AG20443 (cell line): Measurements from ENCODE around the gene MRPL55.
A peak's percentile ranks its signal among the peaks of the same experiment; 100 is the strongest.

Experiments used
- DNase-seq: peaks from one replicate; pipeline ENCODE4 v3.0.0; 2012; ENCODE audit warnings: low spot score, mixed read lengths

The MRPL55 gene

DNA sequence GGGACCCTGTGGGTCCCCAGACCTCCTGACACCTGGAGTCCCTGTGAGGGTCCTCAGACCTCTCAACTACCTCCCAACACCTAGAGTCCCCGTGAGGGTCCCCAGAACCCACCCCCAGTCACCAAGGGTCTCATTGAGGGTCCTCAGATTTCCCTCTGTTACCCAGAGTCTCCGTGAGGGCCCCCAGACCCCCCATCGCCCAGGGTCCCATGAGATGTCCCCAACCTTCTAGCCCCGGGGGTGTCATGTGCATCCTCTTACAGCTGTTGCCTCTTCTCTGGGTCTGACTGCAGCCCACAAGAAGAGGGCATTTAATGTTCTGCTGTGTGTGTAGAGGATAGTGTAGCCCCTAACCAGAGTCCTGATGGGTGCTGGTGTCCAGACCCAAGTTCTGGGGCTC is 38.7 kb upstream of the MRPL55 start:
- DNase-seq, result no peak

DNA sequence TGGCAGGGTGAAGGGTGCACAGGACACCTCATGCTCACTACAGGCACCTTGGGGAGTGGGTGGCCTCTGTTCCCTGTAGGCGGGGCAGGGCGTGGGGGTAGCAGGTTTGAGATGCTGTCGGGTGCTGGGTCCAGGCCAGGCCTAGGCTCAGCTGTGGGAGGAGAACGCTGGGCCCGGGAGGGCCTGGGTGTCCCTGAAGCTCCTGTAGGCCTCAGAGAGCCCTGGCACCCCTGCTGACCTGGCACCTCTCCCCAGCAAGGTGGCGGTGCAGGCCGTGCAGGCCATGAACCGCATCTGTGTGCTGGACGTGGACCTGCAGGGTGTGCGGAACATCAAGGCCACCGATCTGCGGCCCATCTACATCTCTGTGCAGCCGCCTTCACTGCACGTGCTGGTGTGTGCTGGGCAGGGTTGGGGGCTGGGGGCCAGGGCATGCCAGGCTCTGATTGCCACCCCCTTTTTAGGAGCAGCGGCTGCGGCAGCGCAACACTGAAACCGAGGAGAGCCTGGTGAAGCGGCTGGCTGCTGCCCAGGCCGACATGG is 38.1 kb upstream of the MRPL55 start:
- no peak for DNase-seq

DNA sequence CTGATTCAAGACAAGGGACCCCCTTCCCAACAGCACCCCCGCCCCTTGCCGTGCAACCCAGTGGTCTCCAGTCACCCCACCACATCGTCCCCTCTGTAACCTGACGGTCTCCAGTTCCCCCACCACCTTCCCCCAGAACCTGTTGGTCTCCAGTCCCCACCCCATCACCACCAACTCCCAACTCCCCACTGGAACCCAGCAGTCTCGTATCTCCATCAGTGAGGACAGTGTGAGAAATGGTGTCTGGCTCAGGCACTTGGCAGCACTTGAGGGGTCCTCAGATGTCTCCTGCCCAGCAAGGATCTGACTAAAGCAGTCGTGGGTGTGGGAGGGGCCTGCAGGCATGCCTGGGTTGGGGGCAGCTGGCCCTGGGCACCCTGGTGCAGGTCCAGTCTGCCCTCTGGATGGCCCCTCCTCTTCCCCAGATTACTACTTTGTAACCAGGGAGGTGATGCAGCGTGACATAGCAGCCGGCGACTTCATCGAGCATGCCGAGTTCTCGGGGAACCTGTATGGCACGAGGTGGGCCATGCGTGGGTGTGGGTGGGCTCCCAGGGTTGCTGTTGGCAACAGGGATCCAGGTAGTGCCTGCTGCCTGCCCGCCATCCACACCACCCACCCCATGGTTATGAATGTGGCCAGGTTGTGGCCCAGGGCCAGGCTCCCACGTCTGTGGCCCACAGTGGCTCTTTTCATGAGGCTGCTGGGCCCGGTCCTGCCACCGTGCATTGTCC is 37.5 kb upstream of the MRPL55 start:
- DNase-seq, result no peak

DNA sequence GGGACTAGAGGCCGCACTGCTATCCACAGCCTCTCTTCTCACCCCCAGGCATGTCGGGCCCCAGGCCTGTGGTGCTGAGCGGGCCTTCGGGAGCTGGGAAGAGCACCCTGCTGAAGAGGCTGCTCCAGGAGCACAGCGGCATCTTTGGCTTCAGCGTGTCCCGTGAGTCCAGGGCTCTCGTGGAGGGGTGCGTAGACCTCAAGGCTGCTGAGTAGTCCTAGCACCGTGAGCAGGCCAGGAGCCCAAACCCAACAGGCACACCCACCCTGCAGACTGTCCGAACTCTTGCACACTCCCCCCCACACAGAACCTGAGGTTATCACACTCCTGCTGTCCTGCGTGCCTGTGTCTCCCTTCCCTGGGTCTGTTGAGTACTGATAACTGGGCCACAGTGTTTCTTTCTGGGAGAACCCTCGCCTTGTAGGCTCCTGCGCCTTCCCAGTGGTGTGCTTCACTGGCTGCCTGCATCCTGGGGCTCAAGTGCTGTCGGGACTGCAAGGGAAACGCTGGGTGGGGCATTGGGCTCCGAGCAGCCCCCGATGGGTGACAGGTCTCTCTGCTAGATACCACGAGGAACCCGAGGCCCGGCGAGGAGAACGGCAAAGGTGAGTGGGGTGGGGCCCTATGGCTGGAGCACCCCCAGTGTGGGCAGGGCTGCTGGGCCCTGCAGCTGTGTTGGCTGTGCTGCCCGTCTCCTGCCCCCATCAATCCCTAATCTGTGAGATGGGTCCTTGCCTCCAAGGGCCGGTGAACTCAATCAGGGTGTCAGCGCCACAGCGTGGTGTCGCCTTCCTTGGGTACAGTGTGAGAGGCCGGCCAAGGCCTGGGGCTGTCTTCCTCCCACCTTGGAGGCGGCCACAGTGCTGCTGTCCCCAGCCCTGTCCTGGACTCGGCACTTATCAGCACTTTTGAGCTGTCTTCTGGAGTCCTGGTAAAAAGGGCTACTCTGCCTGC is 36.6 kb upstream of the MRPL55 start:
- DNase-seq, result no peak

DNA sequence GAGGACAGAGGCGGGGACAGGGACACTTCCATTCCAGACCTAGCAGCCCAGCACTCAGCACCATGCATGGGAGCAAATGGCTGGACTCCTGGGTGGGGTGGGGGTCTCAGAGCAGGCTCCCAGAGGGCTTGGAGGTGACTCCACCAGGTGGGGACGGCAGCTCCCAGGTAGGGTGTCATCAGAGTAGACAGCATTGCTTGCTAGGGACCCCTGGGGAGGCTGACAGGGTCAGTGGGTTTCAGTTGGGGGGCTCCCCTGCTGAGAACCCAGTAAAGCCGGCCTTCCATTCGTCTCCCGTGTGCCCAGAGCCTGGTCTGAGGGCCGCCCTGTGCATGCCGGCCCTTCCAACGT is 35.9 kb upstream of the MRPL55 start:
- no peak for DNase-seq

DNA sequence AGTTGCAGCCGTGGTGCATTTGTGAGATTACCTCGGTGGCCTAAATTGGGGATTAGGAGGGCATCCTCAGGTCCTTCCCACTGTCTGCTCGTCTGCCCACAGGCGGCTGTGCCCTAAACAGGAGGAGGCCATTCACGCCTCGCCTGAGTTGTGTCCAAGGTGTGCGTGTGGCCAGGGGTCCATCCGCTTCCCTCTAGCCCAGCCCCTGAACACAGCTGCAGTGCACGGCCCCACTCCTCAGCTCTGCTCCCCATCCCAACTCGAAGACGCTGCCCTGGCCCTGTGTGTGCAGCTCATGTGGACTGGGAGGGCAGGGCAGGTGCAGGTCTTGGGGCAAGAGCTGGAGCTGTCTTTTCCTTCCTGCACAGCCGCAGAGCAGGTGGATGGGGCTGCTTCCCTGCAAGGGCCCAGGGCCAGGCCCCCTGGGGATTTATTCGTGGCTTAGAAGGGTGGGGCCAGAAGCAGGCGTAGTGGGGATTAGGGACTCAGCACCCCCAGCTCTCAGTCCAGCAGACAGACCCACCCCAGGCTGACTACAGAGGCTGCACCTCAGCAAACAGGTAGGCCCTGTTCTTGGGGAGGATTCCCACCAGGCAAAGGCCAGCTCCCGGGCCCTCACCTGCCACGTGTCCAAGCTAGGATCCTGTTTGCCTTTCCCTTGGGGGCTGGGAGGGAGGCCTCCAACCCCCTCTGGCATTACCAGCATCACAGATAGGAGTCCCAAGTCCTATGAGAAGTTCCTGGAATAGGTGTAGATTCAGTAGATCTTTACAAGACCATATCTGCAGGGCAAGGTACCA is 35.3 kb upstream of the MRPL55 start:
- no peak for DNase-seq

DNA sequence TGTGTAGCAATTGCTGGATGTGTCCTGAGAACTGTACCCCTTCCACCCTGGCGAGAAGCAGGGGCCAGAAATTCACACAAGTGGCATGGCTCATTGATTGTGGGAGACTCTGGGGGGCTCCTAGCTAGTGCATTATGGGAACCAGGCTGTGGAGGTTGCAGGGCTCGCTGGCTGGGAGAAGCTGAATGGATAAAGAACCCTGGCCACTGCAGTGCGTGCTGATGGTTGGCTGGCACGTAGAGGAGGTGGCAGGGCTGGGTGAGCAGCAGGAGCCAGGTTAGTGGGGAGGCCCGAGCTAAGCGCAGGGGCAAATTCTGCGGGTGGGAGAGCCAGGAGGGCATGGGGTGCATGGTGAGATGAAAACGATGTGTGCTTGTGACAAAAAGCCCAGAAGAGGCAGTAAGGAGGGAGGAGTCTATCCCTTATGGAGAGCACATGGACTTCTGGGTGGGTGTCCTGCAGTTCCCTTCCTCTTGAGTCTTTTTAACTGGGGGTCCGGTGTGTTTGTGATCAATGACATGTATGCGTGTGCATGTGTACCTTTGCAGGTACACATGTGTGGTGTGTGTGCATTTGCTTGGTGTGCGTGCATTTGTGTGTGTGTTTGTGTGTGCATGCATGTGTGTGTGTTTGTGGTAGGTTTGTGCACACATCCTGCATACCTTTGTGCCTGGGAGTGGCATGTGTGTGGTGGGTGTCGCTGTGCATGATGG is 34.5 kb upstream of the MRPL55 start:
- DNase-seq, result no peak

DNA sequence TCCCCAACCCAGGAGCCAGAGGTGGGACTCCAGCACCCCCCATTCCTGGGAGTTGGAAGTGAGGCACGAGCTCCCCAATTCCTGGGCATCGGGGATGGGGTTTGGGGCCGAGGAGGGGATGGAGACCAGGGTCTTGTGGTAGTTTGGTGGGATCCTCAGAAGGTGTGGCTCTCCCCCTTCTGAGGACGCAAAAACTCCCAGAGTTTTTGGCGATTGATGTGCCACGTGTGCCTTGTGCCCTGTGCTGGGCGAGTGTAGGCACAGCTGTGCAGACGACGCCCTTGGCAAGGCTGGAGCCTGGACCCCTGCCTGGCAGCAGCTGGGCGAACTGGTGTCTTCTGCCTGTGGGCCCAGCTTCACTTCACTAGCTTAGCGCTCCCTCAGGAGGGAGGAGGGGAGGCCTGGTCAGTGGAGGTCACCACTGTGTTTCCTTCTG is 33.6 kb upstream of the MRPL55 start:
- no peak for DNase-seq

DNA sequence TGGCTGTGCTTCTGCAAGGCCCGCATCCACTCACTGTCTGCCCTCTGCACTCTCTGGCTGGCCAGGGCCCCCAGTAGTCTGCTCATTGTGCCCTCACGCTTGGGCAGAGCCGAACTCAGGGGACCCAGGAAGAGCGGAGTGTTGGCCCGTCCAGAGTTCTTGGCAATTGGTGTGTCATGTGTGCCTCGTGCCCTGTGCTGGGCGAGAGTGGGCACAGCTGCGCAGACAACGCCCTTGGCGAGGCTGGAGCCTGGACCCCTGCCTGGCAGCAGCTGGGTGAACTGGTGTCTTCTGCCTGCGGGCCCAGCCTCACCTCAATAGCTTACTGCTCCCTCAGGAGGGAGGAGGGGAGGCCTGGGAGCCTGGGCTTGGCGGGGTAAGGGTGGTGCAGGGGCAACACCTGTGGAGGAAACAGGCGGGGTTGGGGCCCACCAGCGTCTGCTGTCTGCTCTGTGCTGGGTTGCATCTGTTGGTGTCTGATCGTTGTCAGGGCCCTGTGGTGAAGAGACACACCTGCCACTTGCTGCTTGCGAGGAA is 33.1 kb upstream of the MRPL55 start:
- DNase-seq, result no peak

DNA sequence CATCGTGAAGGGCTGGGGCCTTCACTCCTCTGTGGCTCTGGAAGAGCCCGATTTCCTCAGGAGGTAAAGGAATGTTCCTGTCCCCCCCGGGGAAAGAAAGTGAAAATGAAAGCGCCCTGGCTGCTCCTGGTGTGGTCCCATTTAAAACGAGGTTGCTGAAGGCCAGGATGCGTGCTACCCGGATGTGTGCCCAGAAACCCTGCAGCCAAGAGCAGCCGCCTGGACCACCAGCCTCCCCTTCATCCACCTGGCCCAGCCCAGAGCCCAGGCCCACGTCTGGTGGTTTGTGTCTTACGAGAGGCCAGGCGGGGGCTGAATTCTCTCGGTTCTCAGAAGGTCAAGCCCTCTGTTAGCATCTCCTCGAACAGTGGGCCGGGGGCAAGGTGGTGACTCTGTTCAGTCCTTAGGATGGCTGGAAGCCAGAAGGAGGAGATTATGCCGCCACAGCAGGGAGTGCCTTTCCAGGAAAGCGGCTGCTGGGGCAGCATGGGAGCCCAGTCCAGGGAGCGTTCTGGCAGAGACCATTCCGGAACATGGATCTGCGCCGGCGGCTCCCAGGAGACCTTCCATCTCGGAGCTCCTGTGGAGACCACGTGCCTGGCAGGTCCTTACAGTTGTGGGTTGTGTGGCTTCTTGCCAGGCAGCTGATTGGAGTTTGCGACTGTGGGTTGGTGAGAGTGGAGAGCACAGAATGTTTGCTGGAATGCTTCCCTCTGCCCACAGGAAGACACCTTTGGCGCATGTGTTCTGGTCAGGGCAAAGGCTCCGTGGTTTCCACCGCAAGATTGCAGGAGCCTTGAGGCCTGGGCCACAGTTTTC is 32.3 kb upstream of the MRPL55 start:
- no peak for DNase-seq

DNA sequence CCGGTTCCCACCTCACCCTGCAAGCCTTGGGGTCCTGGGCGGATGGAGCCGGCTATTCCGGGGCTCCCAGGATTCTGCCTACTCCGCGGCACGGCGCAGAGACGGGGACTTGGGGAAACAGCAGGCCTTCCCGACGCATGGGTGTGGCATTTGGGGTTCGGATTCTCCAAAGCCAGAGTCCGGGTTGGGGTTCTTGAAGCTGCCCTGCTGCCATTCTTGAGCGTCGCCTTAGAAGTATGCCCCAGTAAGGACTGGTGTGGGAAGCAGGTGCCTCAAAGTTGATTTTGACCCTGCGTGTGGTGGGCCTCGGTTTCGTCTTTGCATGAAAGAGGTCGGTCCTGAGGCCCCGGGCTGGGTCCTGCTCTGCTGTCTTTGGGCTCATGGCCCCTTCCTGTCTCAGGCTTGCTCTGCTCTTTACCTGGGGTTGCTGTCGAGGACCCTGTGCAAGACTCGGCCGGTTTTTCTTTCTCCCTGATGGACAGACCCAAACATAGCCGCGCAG is 31.7 kb upstream of the MRPL55 start:
- DNase-seq, result no peak

DNA sequence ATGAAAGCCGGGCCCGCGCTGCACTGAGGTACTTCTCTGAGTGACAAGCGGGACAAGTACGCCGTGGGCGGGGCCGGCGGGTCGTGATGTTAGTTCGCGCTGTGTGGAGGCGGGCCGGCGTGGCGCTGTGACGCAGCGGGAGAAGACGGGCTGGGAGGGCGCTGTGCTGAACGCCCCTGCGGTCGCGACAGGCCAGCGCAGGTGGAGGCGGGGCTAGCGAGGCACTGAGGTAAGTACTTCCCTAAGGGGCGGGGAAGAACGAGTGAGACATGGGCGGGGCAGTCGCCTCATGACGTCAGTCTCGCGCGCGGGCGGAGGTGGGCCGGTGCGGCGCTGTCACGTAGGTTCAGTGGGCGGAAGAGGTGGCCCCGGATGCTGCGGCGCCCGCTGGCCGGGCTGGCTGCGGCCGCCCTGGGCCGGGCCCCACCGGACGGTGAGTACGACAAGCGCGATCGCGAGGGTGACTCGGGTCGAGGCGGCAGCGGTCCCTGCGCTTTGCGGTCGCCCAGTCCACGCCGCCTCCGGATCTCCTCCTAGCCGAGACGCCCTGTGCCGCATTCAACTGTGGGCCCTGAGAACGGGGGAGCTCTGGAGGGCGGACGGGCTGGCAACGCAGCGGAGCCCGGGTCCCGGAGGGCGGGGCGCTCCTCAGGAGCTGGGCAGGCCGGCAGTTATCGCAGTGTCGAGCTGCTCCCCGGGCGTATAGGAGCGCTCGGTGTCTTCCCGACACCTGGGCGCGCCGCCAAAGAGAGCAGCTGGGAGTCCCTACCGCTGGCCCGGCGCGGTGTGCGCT is 31.0 kb upstream of the MRPL55 start, which contains the start of gene GUK1:
TSS of gene GUK1 (plus strand) at position 349 of the 793 bp plus-strand sequence. CDS start at position 373, 24 bp downstream.
- DNase-seq, result peak; percentile 96

DNA sequence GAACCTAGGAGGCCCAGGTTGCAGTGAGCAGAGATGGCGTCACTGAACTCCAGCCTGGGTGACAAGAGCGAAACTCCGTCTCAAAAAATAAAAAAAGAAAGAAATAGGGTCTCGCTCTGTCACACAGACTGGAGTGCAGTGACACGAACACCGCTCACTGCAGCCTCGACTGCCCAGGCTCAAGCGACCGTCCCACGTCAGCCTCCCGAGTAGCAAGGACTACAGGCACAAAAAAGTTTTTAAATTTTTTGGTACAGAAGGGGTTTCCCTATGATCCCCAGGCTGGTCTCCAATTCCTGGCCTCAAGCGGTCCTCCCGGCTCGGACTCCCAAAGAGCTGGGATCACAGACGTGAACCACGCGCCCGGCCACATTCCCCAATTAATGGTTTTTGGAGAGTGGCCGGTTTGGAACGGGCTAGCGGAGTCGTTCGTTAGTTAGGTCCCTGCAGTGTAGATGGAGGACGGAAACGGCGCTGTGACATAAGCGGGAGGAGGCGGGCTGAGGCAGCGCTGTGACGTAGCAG is 30.4 kb upstream of the MRPL55 start:
- no peak for DNase-seq

DNA sequence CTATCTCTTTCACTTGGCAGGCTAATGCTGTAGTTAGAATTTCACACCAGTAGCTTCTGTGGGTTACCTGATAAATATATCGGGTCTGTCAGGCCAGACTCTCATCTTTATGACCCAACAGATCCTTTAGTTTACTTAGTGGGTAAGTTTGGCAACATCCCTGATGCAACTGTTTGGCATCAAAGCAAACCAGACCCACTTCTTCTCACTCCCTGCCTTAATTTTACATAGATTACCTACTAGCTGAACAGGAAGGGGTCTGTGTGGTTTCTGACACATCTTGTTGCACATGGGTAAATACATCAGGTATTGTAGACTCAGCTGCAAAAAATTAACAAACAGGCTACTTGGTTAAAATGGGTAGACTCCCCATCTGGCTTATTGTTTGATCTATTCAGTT is 27.8 kb upstream of the MRPL55 start:
- no peak for DNase-seq

DNA sequence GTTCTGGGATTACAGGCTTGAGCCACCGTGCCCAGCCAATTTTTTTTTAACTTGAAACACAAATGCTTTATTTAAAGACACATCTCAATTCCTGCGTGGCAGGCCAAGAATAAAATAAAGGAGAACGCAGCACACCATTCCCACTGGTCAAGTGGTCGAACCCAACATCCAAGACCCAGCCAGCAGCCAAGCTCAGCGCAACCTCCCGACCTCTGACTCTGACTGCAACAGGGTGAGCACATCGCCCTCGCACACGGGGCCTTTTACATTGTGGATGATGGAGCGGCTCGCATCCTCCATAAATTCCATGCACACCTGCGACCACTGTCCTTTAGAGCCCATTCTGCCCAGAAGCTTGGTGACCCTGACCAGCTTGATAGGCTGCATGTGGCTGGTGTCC is 25.5 kb upstream of the MRPL55 start:
- no peak for DNase-seq

DNA sequence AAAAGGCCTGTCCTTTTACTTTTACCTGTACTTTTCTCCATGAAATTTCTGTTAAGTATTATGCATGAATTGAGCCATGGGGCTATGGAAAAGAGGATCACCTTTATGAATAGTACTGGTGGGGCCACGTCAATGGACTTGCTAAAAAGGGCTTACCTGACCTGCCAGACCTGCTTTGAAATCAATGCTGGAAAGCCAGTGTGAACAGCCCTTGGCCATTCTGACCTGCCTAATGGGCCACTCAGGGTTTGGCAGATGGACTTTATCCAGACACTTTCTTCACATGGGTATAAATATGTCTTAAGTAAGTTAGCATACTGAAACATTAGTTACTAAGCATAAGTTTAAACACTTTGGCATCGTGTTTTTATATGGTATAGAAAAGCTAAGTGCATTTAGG is 22.7 kb upstream of the MRPL55 start:
- DNase-seq, result no peak

DNA sequence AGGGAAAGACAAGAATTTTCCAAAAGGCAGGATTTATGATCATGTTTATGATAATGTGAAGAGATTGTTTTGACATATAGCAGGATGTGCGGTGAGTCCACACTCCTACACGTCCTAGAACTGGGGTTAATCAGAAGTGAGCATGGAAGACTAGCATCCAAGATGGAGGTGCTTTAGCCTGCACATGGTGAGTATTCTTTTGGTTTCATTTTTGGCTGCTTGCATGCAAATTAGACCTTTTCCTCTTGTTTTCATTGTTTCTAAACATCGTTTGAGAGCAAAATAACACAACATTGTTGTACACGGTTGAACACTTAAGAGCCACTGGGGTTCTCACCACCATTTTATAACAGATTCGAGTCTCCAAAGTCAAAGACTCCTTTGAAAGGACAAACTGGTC is 16.1 kb upstream of the MRPL55 start:
- no peak for DNase-seq

DNA sequence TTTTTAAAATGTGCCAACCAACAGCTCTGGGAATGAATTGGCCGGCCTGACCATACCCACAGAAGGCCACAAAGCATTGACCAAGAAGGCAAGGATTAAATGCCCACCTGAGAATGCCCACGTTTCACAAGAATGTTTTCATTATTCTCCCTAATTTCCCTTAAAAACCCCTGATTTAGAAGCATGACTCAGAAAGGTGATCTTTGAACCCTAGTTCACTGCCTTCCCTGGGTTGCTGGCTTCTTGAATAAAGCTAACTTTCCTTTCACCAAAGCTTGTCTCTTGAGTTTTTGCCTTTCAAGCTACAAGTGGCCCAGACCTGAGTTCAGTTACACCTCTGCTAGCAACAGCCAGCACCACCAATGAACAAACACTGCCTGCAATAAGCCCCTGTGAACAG is 14.4 kb upstream of the MRPL55 start:
- no peak for DNase-seq

DNA sequence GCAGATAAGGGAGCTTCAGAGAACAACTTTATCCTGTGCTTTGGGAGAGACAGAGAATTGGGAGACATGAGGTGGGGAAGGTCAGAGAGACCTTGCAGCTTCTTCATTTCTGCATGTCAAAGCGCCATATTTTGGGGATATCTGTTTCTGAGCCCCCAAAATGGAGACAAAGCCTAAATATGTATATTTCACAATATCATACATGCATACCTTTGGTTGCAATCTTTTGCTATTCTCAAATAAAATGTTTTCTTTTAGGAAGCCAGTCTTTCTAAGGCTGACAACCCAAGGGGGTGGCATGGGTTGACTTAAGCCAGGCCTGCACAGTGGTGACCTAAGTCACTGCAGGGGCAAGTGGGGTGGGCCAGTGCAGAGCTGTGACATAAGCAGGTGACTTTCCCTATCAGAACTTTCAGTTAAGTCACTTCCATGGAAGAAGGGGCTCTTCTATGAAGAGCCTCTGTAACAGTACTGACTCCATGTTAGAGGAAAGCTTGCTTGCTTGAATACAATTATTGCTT is 13.9 kb upstream of the MRPL55 start:
- no peak for DNase-seq
